ENCODE results near the gene CUEDC2.
A peak's percentile ranks its signal among the peaks of the same experiment; 100 is the strongest.

CUEDC2 gene

DNA sequence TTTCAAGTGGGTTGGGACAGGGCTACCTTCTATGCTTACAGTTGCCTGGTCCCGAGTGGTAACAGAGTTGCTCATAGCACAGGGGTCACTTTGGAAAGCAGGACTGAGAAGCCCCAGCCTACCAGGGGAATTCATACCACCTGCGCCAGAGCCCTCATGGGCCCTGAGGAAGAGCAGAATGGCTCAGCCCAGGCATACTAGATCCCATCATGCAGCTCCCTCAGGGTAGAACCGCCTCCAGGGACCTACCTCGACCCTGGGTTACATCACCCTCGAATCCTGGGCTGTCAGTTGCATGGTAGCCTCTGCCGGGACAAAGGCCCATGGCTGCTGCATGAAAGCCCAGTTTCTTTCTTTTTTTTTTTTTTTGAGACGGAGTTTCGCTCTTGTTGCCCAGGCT is 2.9 kb downstream of the CUEDC2 start:
- Mint-ChIP-seq H3K4me1 (peaks cover 33% of the 10 kb centered on the region), H3K4me3 (no peak overlapping the region), H3K27me3 (no peaks in the 10 kb centered on the region), H3K36me3 (ENCODE audit: insufficient read depth) (peaks cover 16% of the 10 kb centered on the region), H3K9me3 (no peaks in the 10 kb centered on the region), H3K27ac (ENCODE audit: low read depth) (no peak overlapping the region)
- ATAC-seq (replicated peaks; ENCODE audit: extremely low read depth, poor library complexity, severe bottlenecking) (no peak), DNase-seq (ENCODE audit: low spot score in 2 of 2) (no peak)

- no peak overlapping the region for H3K4me3 Mint-ChIP-seq
- ATAC-seq (replicated peaks; ENCODE audit: extremely low read depth, poor library complexity, severe bottlenecking), result no peak
- no peaks in the 10 kb centered on the region for H3K9me3 Mint-ChIP-seq
- H3K4me1 Mint-ChIP-seq, result peaks cover 25% of the 10 kb centered on the region
- no peak for DNase-seq (ENCODE audit: low spot score in 2 of 2)
- H3K27ac Mint-ChIP-seq (ENCODE audit: low read depth), result peak overlapping the region; percentile 5
- H3K27me3 Mint-ChIP-seq, result no peaks in the 10 kb centered on the region
- peaks cover 3% of the 10 kb centered on the region for H3K36me3 Mint-ChIP-seq (ENCODE audit: insufficient read depth)
Measured at GRCh38 chr10:102426803-102427287, 5.5 kb downstream of the CUEDC2 start.

GRCh38 chr10:102425444-102425843 is 6.9 kb downstream of the CUEDC2 start:
- Mint-ChIP-seq H3K9me3 (no peaks in the 10 kb centered on the region), H3K4me1 (peaks cover 28% of the 10 kb centered on the region), H3K27me3 (no peaks in the 10 kb centered on the region), H3K4me3 (no peak overlapping the region), H3K27ac (ENCODE audit: low read depth) (peak overlapping the region; percentile 38), H3K36me3 (ENCODE audit: insufficient read depth) (peaks cover 11% of the 10 kb centered on the region)
- DNase-seq (ENCODE audit: low spot score in 2 of 2) (no peak), ATAC-seq (replicated peaks; ENCODE audit: extremely low read depth, poor library complexity, severe bottlenecking) (no peak)

- H3K9me3 Mint-ChIP-seq, result no peaks in the 10 kb centered on the region
- no peak overlapping the region for H3K27ac Mint-ChIP-seq (ENCODE audit: low read depth)
Measured at GRCh38 chr10:102424916-102425315, 7.5 kb downstream of the CUEDC2 start.

DNA sequence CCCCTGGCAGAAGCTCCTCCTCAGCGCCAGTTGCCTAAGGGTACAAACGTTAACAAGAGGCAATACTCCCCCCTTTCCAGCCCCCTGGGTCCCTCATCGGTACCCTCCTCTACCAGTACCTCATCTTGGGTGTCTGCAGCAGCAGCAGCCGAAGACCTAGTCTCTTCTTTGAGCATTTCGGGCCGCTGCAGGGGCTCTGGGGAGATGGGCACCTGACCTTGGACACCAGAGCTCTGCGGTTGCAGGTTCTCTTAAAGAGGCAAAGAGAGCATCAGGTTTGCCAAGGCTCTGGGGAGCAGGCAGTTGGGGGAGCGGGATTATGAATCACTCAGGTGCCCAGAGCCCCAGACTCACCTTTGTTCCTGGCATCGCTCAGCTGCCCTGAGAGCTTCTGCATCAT is 8.2 kb downstream of the CUEDC2 start:
- peaks cover 41% of the 10 kb centered on the region for H3K4me1 Mint-ChIP-seq
- DNase-seq (ENCODE audit: low spot score in 2 of 2) (no peak), ATAC-seq (replicated peaks; ENCODE audit: extremely low read depth, poor library complexity, severe bottlenecking) (no peak)
- no peaks in the 10 kb centered on the region for H3K9me3 Mint-ChIP-seq
- no peaks in the 10 kb centered on the region for H3K27me3 Mint-ChIP-seq
- H3K36me3 Mint-ChIP-seq (ENCODE audit: insufficient read depth), result peaks cover 15% of the 10 kb centered on the region
- no peak overlapping the region for H3K4me3 Mint-ChIP-seq
- no peak overlapping the region for H3K27ac Mint-ChIP-seq (ENCODE audit: low read depth)

More at GRCh38 chr10:102424916-102425315, 7.5 kb downstream of the CUEDC2 start:
- H3K27me3 Mint-ChIP-seq, result no peaks in the 10 kb centered on the region
- no peak for DNase-seq (ENCODE audit: low spot score in 2 of 2)
- no peak overlapping the region for H3K4me3 Mint-ChIP-seq
- H3K4me1 Mint-ChIP-seq, result peaks cover 33% of the 10 kb centered on the region
- peaks cover 13% of the 10 kb centered on the region for H3K36me3 Mint-ChIP-seq (ENCODE audit: insufficient read depth)
- ATAC-seq (replicated peaks; ENCODE audit: extremely low read depth, poor library complexity, severe bottlenecking), result no peak

DNA sequence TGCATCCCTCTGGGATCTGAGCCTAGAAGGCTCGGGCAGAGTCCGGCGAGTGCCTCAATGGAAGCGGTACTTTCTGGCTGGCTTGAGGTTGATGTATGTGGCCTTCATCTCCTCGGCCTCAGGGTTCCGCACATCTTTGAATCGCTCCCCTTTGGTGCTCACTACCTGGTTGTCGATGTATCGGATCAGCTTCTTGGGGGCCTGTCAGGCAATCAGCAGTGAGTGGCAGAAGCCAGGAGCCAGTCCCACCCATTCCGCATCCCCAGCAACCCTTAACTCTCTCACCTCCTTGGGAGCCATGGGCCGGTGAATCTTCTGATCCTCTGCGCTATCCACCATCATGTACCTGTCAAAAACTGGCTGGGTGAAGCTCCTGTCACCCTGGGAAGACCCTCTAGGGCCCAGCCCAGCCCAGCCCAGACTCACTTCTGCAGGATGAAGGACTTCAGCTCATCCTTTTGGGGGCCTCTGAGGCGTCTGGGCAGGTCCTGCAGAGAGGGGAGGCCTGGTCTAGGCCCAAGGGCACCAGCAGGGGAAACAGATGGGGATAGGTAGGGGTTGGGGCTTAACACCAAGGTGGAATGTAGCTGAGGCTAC is 8.9 kb downstream of the CUEDC2 start:
- H3K36me3 Mint-ChIP-seq (ENCODE audit: insufficient read depth), result peaks cover 17% of the 10 kb centered on the region
- peak overlapping the region; percentile 23 for H3K4me3 Mint-ChIP-seq
- H3K27me3 Mint-ChIP-seq, result peaks cover under 1% of the 10 kb centered on the region
- no peak for DNase-seq (ENCODE audit: low spot score in 2 of 2)
- no peak overlapping the region for H3K27ac Mint-ChIP-seq (ENCODE audit: low read depth)
- no peak for ATAC-seq (replicated peaks; ENCODE audit: extremely low read depth, poor library complexity, severe bottlenecking)
- peaks cover 43% of the 10 kb centered on the region for H3K4me1 Mint-ChIP-seq
- H3K9me3 Mint-ChIP-seq, result no peaks in the 10 kb centered on the region

DNA sequence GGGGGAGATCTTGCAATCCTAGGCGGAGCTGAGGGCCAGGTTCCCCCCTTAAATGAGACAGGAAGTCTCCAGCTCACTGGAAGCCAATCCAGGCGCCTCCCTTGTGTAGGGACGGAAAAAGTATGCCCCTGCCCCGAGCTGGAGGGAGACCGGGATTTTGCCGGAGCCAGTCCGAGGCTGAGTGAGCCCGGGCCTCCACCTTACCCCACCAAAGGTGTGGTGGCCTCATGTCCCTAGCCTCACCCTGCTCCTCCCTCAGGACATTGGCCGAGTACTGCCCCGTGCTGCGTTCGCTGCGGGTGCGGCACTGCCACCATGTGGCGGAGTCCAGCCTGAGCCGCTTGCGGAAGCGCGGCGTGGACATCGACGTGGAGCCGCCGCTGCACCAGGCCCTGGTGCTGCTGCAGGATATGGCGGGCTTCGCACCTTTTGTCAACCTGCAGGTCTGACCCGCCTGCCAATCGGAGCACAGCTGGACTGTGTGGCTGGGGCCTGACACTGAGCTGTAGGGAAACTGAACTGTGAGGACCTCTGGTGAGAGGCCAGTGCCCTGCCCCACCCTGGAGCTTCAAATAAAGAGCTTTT is 9.7 kb downstream of the CUEDC2 start:
- H3K27me3 Mint-ChIP-seq, result peaks cover 9% of the 10 kb centered on the region
- ATAC-seq (replicated peaks; ENCODE audit: extremely low read depth, poor library complexity, severe bottlenecking) (no peak), DNase-seq (ENCODE audit: low spot score in 2 of 2) (no peak)
- H3K9me3 Mint-ChIP-seq, result no peaks in the 10 kb centered on the region
- no peak overlapping the region for H3K27ac Mint-ChIP-seq (ENCODE audit: low read depth)
- H3K4me3 Mint-ChIP-seq, result peak overlapping the region; percentile 100
- H3K36me3 Mint-ChIP-seq (ENCODE audit: insufficient read depth), result peaks cover 19% of the 10 kb centered on the region
- peaks cover 42% of the 10 kb centered on the region for H3K4me1 Mint-ChIP-seq

DNA sequence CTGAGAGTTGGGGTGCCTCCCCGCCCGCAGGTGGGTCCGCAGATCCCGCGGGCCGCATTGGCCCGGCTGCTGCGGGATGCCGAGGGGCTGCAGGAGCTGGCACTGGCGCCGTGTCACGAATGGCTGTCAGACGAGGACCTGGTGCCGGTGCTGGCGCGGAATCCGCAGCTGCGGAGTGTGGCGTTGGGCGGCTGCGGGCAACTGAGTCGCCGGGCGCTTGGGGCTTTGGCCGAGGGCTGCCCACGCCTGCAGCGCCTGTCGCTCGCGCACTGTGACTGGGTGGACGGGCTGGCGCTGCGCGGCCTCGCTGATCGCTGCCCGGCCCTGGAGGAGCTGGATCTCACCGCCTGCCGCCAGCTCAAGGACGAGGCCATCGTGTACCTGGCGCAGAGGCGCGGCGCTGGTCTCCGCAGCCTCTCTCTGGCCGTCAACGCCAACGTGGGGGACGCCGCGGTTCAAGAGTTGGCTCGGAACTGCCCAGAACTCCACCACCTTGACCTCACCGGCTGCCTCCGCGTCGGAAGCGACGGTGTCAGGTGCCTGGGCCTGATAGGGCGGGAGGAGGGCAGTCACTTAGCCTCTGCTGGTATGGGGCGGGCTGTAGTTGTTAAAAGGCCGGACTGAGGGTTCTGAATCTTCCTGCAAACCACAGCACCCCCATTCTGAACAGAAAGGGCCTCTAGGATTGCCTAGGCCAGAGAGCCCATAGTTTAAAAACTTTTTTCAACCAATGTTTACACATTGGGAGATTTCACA is 10.4 kb downstream of the CUEDC2 start:
- Mint-ChIP-seq H3K36me3 (ENCODE audit: insufficient read depth) (peaks cover 23% of the 10 kb centered on the region), H3K27me3 (peaks cover 16% of the 10 kb centered on the region), H3K4me1 (peaks cover 35% of the 10 kb centered on the region), H3K9me3 (no peaks in the 10 kb centered on the region), H3K4me3 (peak overlapping the region; percentile 100), H3K27ac (ENCODE audit: low read depth) (peak overlapping the region; percentile 98)
- no peak for DNase-seq (ENCODE audit: low spot score in 2 of 2)
- peak; percentile 17 for ATAC-seq (replicated peaks; ENCODE audit: extremely low read depth, poor library complexity, severe bottlenecking)

DNA sequence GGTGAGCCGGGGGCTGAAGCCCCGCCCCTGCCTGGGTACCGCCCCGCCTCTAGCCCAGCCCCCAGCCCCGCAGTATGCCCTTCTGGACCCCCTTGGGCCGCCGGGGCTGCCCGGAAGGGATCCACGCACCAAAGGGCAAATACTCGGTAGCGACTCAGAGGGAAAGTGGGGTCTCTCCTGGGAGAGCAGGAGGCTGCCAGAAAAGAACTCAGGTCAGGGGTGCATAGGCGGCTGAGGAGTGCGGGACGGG is 10.9 kb downstream of the CUEDC2 start:
- ATAC-seq (replicated peaks; ENCODE audit: extremely low read depth, poor library complexity, severe bottlenecking), result no peak

GRCh38 chr10:102420714-102421506 is 11.5 kb downstream of the CUEDC2 start, which contains the start of gene FBXL15:
TSS of gene FBXL15 (plus strand) at chr10:102420836. CDS start at chr10:102421130, 294 bp downstream.
- H3K27me3 Mint-ChIP-seq, result peaks cover 26% of the 10 kb centered on the region

More for the DNA sequence above, 10.9 kb downstream of the CUEDC2 start:
- Mint-ChIP-seq H3K36me3 (ENCODE audit: insufficient read depth) (peaks cover 23% of the 10 kb centered on the region), H3K27me3 (peaks cover 21% of the 10 kb centered on the region), H3K9me3 (no peaks in the 10 kb centered on the region), H3K4me1 (peaks cover 35% of the 10 kb centered on the region), H3K4me3 (peak overlapping the region; percentile 100), H3K27ac (ENCODE audit: low read depth) (peak overlapping the region; percentile 98)
- no peak for DNase-seq (ENCODE audit: low spot score in 2 of 2)

DNA sequence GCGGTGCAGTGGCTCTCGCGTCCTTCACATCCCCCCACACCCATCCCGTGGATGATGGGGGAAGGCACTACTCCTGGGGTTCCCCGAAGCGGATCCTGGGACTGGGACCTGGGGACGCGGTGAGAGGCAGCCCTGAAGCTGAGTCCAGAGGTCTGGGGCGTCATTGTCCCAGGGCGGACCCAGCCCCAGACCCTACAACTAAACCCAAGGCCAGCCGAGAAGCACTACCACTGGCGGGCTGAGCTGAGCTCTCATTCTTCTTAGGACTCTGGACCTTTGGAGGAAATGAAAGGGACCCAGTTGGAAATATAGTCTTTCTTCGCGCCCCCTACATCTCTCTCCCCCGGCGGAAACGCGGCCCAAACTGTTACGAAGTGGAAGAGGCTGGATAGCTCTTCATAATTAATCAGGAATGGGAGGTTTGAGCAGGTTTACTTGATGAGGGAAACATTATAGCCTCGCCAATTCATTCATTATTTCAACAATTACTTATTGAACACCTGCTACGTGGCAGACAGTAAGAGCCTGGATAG is 12.1 kb downstream of the CUEDC2 start:
- no peaks in the 10 kb centered on the region for H3K9me3 Mint-ChIP-seq
- H3K27me3 Mint-ChIP-seq, result peaks cover 33% of the 10 kb centered on the region
- ATAC-seq (replicated peaks; ENCODE audit: extremely low read depth, poor library complexity, severe bottlenecking) (no peak), DNase-seq (ENCODE audit: low spot score in 2 of 2) (no peak)
- peaks cover 23% of the 10 kb centered on the region for H3K36me3 Mint-ChIP-seq (ENCODE audit: insufficient read depth)
- peak overlapping the region; percentile 100 for H3K4me3 Mint-ChIP-seq
- peak overlapping the region; percentile 98 for H3K27ac Mint-ChIP-seq (ENCODE audit: low read depth)
- peaks cover 35% of the 10 kb centered on the region for H3K4me1 Mint-ChIP-seq

More at GRCh38 chr10:102420714-102421506, 11.5 kb downstream of the CUEDC2 start, which contains the start of gene FBXL15:
- H3K36me3 Mint-ChIP-seq (ENCODE audit: insufficient read depth), result peaks cover 23% of the 10 kb centered on the region
- peak within 1 kb of the TSS; percentile 98 for H3K27ac Mint-ChIP-seq (ENCODE audit: low read depth)
- peak; percentile 76 for ATAC-seq (replicated peaks; ENCODE audit: extremely low read depth, poor library complexity, severe bottlenecking)
- H3K4me1 Mint-ChIP-seq, result peaks cover 35% of the 10 kb centered on the region
- peak within 1 kb of the TSS; percentile 100 for H3K4me3 Mint-ChIP-seq
- DNase-seq (ENCODE audit: low spot score in 2 of 2), result peak; percentile 90 to 95
- H3K9me3 Mint-ChIP-seq, result no peaks in the 10 kb centered on the region
